Neural progenitor cell (in vitro differentiated cells): ENCODE measurements around the gene SPTBN4.

ENCODE experiments used
- CTCF ChIP-seq: fragments of 200-600 bp; sonication (generic); IDR thresholded peaks from 2 replicates; pipeline ENCODE4 v1.5.1; 2017; ENCODE audit warnings: antibody characterized with exemption, mild to moderate bottlenecking
- EZH2 ChIP-seq: fragments of 200-600 bp; sonication (generic); IDR thresholded peaks from 2 replicates; pipeline ENCODE4 v1.6.1; 2017; ENCODE audit warnings: antibody characterized with exemption, mild to moderate bottlenecking, moderate library complexity
- EZH2phosphoT487 ChIP-seq: fragments of 200-600 bp; sonication (generic); IDR thresholded peaks from 2 replicates; pipeline ENCODE4 v1.6.1; 2017; ENCODE audit warnings: antibody characterized with exemption

- TF ChIP-seq CTCF, result no peak
- no peak for TF ChIP-seq EZH2phosphoT487
- no peak for TF ChIP-seq EZH2
These were observed 125.4 kb downstream of the SPTBN4 start for GRCh38 chr19:40592170-40592569.
